Stimulated activated CD4-positive, alpha-beta T cell treated with anti-CD3 and anti-CD28 coated beads, Interleukin-4, amount 100 ng/mL, for 4 hours (primary cell): ENCODE measurements around the gene TEKTIP1.

Experiments used
- DNase-seq, 2 experiments: peaks; one replicate each; pipeline ENCODE4 v3.0.0-alpha.2; 2020

TEKTIP1 gene

GRCh38 chr19:3538258-3538929, 580 bp upstream of the TEKTIP1 start:
- DNase-seq: no peak

GRCh38 chr19:3539756-3540118, 763 bp downstream of the TEKTIP1 start:
- no peak for DNase-seq

DNA sequence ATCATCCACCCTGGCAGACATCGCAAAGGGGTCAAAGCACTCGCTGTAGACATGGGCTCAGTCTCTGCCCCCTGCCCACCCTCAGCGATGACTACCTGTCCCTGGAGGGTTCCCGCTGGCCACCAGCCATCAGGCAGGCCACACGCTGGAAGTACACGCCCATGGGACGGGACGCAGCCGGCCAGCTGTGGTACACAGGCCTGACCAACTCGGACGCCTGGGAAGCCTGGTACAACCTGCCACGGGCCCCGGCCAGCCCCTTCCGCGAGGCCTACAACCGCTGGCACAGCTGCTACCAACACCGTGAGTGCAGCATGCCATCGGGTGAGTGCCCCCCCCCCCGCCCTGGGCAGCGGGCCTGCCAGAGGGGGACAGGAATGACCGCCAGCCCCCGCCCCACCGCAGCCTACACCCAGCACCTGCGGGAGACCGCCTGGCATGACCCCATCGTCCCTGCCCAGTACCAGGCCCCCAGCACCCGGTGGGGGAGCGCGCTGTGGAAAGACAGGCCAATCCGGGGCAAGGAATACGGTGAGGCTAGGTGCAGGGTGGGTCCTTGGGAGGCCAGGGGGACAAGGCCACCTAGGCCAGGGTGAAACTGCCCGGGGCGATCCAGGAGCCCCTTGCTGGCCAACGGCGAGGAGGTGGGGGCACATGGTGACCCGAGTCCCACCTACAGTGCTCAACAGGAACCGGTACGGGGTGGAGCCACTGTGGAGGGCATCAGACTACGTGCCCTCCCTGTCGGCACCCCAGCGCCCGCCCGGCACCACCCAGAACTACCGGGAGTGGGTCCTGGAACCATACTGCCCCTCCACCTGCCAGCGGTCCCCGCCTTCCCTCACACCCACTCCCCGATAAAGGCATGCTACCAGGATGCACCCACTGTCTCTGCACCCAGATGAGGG, 4.4 kb downstream of the TEKTIP1 start:
- no peak for DNase-seq

GRCh38 chr19:3544058-3544376, 5.0 kb downstream of the TEKTIP1 start:
- no peak for DNase-seq

DNA sequence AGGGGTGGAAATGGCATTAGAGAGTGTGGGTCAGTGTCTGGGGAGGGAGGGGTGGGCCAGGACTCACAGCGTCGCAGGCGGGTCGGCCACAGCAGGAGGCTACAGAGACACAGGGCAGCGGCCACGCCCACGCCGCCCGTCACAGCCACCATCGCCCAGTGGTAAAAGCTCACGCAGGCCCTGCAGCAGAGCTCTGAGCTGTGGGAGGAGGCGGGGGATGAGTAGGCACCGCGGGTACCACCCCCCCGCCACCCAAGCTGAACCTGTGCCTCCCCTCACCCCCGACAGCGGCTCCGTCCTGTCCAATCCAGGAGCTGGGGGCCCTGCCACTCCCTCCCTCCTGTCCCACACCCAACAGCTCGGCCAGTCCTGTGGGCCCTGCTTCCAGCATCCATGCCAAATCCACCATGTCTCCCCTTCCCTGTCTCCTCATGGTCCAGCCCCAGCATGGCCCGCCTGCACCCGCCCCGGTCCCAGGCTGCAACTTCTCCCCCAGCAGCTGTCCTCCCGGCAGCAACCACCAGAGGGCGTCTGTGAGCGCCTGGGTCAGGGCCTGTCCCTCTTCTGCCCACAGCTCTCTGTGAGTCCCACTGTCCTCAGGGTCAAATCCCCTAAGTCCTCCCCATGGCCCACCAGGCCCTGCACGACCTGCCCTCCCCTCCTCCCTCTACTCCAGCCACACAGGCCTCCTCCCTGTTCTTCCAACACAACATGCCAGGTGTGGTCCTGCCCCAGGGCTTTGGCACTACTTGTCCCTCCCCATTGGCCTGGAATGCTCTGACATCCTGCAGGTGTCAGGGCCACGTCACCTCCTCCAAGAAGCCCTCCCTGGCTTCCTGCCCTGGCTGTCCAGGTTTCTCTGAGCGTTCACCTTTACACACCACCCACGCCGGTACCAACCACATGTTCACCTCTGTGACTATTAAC, 6.0 kb downstream of the TEKTIP1 start:
- DNase-seq: peak; percentile 54 to 78

DNA sequence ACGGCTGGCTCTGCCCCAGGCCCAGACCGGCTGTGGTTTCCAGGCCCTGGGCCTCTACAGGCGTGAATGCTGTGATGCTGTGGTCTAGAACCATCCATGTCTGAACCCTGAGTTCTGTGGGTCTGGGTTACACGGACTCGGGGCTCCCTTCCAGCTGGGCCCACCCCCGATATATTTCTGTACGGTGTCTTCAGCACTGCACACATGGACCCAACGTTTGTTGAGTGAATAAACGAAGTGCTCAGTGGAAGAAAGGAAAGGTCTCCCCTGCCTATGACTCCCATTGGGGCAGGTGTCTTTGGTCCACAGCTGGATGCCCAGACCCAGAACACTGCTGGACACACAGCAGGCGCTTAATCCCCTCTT, 6.7 kb downstream of the TEKTIP1 start:
- no peak for DNase-seq

DNA sequence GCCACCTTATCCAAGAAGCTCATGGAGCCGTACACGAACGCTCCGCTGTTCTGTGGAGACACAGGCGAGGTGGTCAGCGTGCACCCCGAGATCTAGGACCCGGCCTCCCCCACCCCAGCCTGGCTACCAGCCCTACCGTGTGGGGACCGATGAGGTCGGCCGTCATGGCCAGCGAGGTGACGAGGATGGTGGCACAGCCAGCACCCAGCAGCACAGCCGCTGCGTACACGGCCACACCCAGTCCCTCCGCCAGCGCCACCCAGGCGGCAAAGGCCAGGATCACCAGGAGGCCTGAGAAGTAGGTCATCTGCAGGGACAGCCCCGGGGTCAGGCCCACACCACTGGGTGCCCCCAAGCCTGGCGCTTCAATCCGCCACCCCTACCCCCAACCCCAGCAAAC, 7.1 kb downstream of the TEKTIP1 start:
- DNase-seq: no peak

DNA sequence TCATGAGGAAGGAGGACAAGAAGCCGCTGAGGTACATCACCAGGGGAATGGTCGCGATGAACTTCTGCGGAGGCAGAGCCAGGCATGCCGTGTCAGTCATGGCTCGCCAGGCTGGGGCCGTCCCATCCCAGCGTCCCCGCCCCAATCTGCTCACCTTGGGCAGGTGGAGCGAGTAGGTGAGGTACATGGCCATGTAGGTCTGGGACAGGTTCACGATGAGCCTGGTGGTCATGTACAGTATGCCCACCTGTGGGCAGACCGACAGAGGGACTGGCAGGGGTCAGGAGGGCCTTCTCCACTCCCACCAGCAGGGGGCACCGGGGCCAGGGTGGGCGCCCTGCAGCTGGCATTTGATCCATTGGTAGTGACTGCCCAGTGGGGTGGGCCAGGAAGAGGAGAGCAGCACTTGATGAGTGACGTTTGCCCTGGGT, 8.3 kb downstream of the TEKTIP1 start:
- peak in 1 of 2 experiments; percentile 35 for DNase-seq

DNA sequence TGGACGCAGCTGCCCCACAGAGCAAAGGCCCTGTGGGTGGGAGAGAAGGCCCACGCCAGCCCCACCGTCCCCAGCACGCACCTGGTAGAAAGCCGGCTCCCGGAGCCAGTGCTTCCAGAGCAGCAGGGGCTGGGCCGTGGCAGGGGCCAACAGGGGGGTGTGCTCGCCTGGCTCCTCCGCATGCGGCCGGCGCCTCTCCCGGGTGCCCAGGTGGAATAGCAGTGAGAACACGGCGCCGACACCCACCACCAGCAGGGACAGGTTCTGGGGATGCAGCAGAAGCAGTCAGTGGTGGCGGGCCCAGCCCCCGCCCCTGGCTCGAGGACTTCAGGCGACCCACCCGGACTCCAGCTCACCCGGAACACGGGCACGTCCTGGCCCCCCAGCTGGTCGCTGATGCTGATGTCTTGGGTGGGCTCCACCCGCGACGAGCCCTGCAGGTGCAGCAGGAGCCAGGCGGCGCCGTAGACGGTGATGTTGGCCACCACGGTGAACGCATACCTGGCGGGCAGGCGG, 8.9 kb downstream of the TEKTIP1 start:
- no peak for DNase-seq

DNA sequence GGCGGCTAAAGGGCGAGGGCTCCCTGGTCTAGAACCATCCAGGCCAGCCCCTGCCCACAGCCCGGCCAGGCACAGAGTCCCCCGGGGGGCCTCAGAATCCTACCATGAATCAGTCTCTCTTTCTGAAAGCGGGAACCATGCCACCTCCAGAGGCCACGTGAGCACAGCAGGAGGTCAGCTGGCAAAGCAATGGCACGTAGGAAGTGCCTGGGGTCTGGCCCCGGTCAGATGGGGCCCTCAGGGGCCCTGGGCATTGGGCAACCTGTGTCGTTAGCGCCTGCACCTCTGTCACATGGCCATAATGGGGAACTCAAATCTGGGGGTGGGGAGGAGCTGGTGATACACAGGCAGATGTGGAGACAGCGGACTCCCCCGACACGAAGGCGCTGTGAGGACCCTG, 9.6 kb downstream of the TEKTIP1 start:
- no peak for DNase-seq

GRCh38 chr19:3549816-3550215, 10.8 kb downstream of the TEKTIP1 start:
- DNase-seq: no peak

- DNase-seq: no peak
These were observed 12.2 kb downstream of the TEKTIP1 start for GRCh38 chr19:3550947-3551791.

DNA sequence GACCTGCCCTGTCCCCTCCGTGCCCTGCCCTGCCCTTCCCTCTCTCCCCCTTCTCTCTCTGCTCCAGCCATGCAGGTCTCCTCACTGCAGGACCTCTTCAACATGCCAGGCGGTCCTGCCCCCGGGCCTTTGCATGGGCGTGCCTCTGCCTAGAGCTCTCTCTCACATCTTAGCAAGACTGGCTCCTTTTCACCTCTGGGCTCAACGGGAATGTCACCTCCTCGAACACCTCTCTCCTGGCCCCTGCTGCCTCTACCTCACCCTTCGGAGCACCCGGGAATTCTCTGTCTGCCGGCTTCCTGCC, 12.8 kb downstream of the TEKTIP1 start:
- DNase-seq: no peak

DNA sequence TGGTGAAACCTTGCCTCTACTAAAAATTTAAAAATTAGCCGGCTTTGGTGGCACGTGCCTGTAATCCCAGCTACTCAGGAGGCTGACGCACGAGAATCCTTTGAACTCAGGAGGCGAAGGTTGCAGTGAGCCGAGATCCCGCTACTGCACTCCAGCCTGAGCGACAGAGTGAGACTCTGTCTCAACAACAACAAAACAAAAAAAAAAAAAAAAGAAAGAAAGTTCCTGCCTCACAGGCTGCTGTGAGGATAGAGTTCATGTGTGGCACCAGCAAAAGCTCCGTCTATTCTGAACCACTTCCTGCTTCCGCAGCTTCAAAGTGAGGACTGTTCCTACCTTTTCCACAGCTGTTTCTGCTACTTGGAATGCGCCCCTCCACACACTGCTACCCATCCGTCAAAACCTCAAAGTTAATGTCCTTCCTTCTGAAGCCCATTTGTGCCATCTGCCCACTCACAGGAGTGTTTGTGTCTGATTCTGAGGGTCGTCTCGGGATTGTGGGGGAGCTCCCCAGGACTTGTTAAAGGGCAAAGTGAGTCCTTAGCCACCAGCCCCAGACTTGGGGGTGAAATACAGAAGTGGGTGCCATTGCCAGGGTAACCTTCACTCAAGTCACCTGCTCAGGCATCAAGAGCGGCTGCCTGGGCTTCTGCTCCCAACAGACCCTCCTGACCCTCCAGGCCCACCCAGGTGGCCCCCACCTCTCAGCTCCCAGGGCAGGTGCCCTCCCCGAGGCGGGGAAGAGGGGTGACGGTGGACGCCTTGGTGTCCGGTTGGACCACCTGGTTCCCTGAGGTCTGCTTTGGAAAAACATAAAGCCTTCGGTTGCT, 15.5 kb downstream of the TEKTIP1 start:
- peak in 1 of 2 experiments; percentile 8 for DNase-seq

GRCh38 chr19:3555653-3556422, 16.9 kb downstream of the TEKTIP1 start:
- no peak for DNase-seq

GRCh38 chr19:3556423-3556977, 17.5 kb downstream of the TEKTIP1 start:
- no peak for DNase-seq

- DNase-seq: peak; percentile 67 to 76
These were observed 18.0 kb downstream of the TEKTIP1 start for GRCh38 chr19:3556978-3557460.

DNA sequence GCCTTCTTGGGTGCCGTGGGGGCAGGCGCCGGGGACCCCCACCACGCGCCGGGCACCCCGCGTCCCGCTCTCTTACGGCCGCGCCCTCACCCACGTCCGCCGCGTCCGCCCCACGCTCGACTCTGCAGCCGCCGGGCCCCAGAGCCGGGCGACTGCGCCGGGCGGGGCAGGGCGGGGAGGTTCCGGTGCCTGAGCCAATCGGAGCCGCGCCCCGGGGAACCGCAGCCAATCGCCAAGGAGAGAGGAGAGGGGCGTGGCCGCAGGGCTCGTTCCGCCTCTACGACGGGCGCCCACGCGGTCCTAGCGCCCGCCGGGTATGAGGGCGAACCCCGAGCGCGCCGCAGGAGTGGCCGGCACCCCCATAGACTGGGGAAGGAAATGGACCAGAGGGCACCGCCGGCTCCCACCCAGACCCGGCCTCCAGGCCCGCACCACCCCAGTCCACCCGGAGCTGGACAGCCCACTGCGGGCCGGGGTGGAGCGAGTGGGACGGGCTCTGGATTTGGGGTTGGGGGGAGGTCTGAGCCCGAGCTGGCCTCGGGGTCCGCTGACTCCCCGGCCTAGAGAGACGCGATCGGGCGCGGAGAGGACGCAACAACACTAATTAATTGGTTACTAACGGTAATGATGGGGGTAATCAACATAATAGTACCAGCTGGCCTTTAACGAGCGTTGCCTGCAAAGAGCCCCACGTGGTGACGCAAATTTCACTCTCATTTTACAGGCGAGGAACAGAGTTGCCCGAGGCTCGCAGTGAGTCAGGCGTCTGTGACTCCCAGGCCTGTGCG, 18.7 kb downstream of the TEKTIP1 start, which contains the start of gene MFSD12:
MFSD12 (minus strand) TSS at position 126 of the 788 bp plus-strand sequence. CDS start 183 bp downstream, outside the sequence.
- DNase-seq: peak; percentile 95 to 97
